Loucy (cell line): ENCODE results near the gene EBP.

ENCODE experiments used
- EZH2phosphoT487 ChIP-seq: fragments of 200-600 bp; IDR thresholded peaks from 2 replicates; pipeline ENCODE4 v1.6.1; 2018; ENCODE audit warnings: antibody characterized with exemption, mild to moderate bottlenecking, moderate library complexity, borderline replicate concordance
- TF ChIP-seq, protein P1 (sequence below): fragments of 200-600 bp; sonication (generic); conservative IDR thresholded peaks from 2 replicates; pipeline ENCODE4 v1.5.1; 2014; ENCODE audit warnings: mild to moderate bottlenecking, antibody characterized with exemption, low read length

DNA sequence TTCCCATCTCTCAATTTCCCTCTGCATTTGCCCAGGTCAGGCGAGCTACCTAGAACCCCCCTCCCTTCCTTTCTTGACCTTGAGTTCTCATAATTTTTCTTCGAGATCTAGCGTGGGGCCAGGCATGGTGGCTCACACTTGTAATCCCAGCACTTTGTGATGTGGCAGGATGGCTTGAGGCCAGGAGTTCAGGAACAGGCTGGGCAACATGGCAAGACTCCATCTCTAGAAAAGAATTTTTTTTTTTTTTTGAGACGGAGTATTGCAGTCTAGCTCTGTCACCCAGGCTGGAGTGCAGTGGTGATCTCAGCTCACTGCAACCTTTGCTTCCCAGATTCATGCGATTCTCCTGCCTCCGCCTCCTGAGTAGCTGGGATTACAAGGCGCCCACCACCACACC lies 17.3 kb upstream of the EBP start:
- TF ChIP-seq, protein P1, sequence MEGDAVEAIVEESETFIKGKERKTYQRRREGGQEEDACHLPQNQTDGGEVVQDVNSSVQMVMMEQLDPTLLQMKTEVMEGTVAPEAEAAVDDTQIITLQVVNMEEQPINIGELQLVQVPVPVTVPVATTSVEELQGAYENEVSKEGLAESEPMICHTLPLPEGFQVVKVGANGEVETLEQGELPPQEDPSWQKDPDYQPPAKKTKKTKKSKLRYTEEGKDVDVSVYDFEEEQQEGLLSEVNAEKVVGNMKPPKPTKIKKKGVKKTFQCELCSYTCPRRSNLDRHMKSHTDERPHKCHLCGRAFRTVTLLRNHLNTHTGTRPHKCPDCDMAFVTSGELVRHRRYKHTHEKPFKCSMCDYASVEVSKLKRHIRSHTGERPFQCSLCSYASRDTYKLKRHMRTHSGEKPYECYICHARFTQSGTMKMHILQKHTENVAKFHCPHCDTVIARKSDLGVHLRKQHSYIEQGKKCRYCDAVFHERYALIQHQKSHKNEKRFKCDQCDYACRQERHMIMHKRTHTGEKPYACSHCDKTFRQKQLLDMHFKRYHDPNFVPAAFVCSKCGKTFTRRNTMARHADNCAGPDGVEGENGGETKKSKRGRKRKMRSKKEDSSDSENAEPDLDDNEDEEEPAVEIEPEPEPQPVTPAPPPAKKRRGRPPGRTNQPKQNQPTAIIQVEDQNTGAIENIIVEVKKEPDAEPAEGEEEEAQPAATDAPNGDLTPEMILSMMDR = no peak
- no peak for TF ChIP-seq EZH2phosphoT487
